Measurements from ENCODE around the gene MSI2. TPM values are rescaled to one million over a fixed set of nuclear protein-coding genes. Genes with fewer than 3 reads are reported as not detected.

Gene MSI2
- total RNA-seq, 1 donor = 23.2 TPM

- H3K4me1 ChIP-seq (ENCODE audit: insufficient read depth, low read length) = no peaks in the 10 kb centered on the region
- DNase-seq (ENCODE audit: insufficient read length, low spot score, missing footprints) = no peak
- H4K20me1 ChIP-seq (ENCODE audit: insufficient read depth, low read length) = no peaks in the 10 kb centered on the region
- H3K9me3 ChIP-seq (ENCODE audit: low read depth, low read length) = peaks cover 1% of the 10 kb centered on the region
- no peak for TF ChIP-seq CTCF (IDR thresholded peaks at IDR 0.05; ENCODE audit: extremely low read depth, low read depth, low read length)
- H3K27ac ChIP-seq (ENCODE audit: low read depth, low read length) = no peak overlapping the region
- H3K79me2 ChIP-seq (ENCODE audit: insufficient read depth, low read length) = no peaks in the 10 kb centered on the region
- H2AFZ ChIP-seq (ENCODE audit: low read length) = no peak overlapping the region
- no peak overlapping the region for H3K4me3 ChIP-seq (ENCODE audit: insufficient read depth, low read length)
- H3K27me3 ChIP-seq (ENCODE audit: insufficient read depth, low read length) = no peaks in the 10 kb centered on the region
- H3K36me3 ChIP-seq (ENCODE audit: insufficient read depth, low read length) = no peaks in the 10 kb centered on the region
- no peak overlapping the region for H3K4me2 ChIP-seq (ENCODE audit: insufficient read depth, low read length)
These were observed 119.5 kb downstream of the MSI2 start for GRCh38 chr17:57375770-57376225.

GRCh38 chr17:57377094-57377493 lies 120.8 kb downstream of the MSI2 start:
- no peaks in the 10 kb centered on the region for H3K36me3 ChIP-seq (ENCODE audit: insufficient read depth, low read length)
- no peak overlapping the region for H3K27ac ChIP-seq (ENCODE audit: low read depth, low read length)
- no peak for TF ChIP-seq CTCF (IDR thresholded peaks at IDR 0.05; ENCODE audit: extremely low read depth, low read depth, low read length)
- H3K4me1 ChIP-seq (ENCODE audit: insufficient read depth, low read length) = no peaks in the 10 kb centered on the region
- no peaks in the 10 kb centered on the region for H4K20me1 ChIP-seq (ENCODE audit: insufficient read depth, low read length)
- no peaks in the 10 kb centered on the region for H3K27me3 ChIP-seq (ENCODE audit: insufficient read depth, low read length)
- H3K9me3 ChIP-seq (ENCODE audit: low read depth, low read length) = peaks cover 1% of the 10 kb centered on the region
- H3K4me2 ChIP-seq (ENCODE audit: insufficient read depth, low read length) = no peak overlapping the region
- H3K4me3 ChIP-seq (ENCODE audit: insufficient read depth, low read length) = no peak overlapping the region
- H2AFZ ChIP-seq (ENCODE audit: low read length) = no peak overlapping the region
- DNase-seq (ENCODE audit: insufficient read length, low spot score, missing footprints) = no peak
- no peaks in the 10 kb centered on the region for H3K79me2 ChIP-seq (ENCODE audit: insufficient read depth, low read length)

GRCh38 chr17:57379237-57379894 lies 123.0 kb downstream of the MSI2 start:
- no peak overlapping the region for H3K27ac ChIP-seq (ENCODE audit: low read depth, low read length)
- no peak for TF ChIP-seq CTCF (IDR thresholded peaks at IDR 0.05; ENCODE audit: extremely low read depth, low read depth, low read length)

GRCh38 chr17:57379895-57380434 lies 123.6 kb downstream of the MSI2 start:
- no peak for TF ChIP-seq CTCF (IDR thresholded peaks at IDR 0.05; ENCODE audit: extremely low read depth, low read depth, low read length)
- H2AFZ ChIP-seq (ENCODE audit: low read length) = no peak overlapping the region
- H3K4me2 ChIP-seq (ENCODE audit: insufficient read depth, low read length) = no peak overlapping the region

More at GRCh38 chr17:57379237-57379894, 123.0 kb downstream of the MSI2 start:
- Histone ChIP-seq H3K79me2 (ENCODE audit: insufficient read depth, low read length) (no peaks in the 10 kb centered on the region), H3K4me2 (ENCODE audit: insufficient read depth, low read length) (no peak overlapping the region), H3K9me3 (ENCODE audit: low read depth, low read length) (no peaks in the 10 kb centered on the region), H2AFZ (ENCODE audit: low read length) (no peak overlapping the region), H4K20me1 (ENCODE audit: insufficient read depth, low read length) (no peaks in the 10 kb centered on the region), H3K27me3 (ENCODE audit: insufficient read depth, low read length) (no peaks in the 10 kb centered on the region), H3K4me1 (ENCODE audit: insufficient read depth, low read length) (no peaks in the 10 kb centered on the region), H3K36me3 (ENCODE audit: insufficient read depth, low read length) (no peaks in the 10 kb centered on the region), H3K4me3 (ENCODE audit: insufficient read depth, low read length) (no peak overlapping the region)
- DNase-seq (ENCODE audit: insufficient read length, low spot score, missing footprints) = no peak

More at GRCh38 chr17:57379895-57380434, 123.6 kb downstream of the MSI2 start:
- Histone ChIP-seq H3K4me3 (ENCODE audit: insufficient read depth, low read length) (no peak overlapping the region), H4K20me1 (ENCODE audit: insufficient read depth, low read length) (no peaks in the 10 kb centered on the region), H3K27me3 (ENCODE audit: insufficient read depth, low read length) (no peaks in the 10 kb centered on the region), H3K79me2 (ENCODE audit: insufficient read depth, low read length) (no peaks in the 10 kb centered on the region), H3K27ac (ENCODE audit: low read depth, low read length) (no peak overlapping the region), H3K4me1 (ENCODE audit: insufficient read depth, low read length) (no peaks in the 10 kb centered on the region), H3K36me3 (ENCODE audit: insufficient read depth, low read length) (no peaks in the 10 kb centered on the region), H3K9me3 (ENCODE audit: low read depth, low read length) (no peaks in the 10 kb centered on the region)
- no peak for DNase-seq (ENCODE audit: insufficient read length, low spot score, missing footprints)
